ENCODE data around the gene MBOAT2.

- TF ChIP-seq CTCF (conservative IDR thresholded peaks at IDR 0.05 in 1 of 2, IDR thresholded peaks at IDR 0.05 in 1 of 2; ENCODE audit: extremely low read depth in 1 of 2, insufficient read depth in 1 of 2, low read depth in 1 of 2, low read length in 2 of 2) (no peak), EZH2 (IDR thresholded peaks at IDR 0.05; ENCODE audit: borderline replicate concordance, low read length) (no peak)
Measured at GRCh38 chr2:9010866-9011265, 7.4 kb upstream of the MBOAT2 start.
